NCI-H82 treated with DMSO at 0.1 percent for 48 hours (cell line): ENCODE results near the gene TMEM175.
"Not testable (repeated sequence)": the region's sequence is repeated elsewhere in the genome, so short reads cannot be mapped to it uniquely, and the experiment has no call there.

Source experiments
- DNase-seq: peaks from one replicate; lab custom pipeline; 2025; ENCODE audit not compliant: unreplicated experiment; lab: John Stamatoyannopoulos, UW

The TMEM175 gene

DNA sequence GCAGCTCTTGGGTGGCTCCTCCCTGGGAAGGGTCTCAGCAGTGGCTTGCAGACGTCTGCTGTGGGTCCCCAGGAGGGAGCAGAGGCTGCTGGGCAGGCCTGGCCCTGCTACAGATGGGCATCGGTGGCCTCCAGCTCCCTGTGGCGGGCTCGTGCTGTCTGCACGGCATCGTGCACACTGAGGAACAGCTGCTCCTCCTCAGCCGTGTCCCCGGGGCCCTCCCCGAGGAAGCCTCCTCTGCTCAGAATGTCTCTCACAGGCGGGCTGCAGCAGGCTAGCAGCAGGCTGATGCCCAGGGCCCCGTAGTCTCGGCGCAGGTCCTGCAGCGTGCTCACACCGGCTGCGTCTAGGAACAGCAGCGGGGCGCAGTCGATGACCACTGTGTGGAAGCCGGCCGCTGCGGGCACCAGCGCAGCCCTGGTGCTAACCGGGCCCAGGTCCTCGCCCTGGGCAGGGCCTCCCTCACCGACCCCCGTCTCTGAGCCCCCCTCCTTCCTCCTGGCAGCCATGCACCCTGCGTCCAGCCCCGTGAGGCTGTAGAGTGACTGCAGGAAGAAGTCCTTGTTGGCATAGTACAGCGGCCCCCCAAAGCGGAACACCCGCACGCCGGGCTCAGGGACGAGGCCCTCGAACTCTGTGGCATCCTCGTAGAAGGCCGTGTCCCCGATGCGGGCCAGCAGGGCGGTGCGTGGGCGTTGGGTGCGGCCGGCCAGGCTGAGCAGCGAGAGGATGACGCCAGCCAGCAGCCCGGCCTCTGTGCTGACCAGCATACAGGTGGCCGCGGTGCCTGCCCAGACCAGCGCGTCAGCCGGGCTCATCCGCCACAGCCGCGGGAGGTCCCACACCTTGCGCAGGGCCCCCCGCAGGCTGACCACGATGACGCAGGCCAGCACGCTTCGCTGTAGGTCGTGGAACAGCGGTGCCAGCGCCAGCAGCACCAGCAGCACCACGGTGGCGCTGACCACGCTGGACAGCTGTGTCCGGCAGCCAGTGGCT is 56.8 kb downstream of the TMEM175 start:
- DNase-seq = no peak

DNA sequence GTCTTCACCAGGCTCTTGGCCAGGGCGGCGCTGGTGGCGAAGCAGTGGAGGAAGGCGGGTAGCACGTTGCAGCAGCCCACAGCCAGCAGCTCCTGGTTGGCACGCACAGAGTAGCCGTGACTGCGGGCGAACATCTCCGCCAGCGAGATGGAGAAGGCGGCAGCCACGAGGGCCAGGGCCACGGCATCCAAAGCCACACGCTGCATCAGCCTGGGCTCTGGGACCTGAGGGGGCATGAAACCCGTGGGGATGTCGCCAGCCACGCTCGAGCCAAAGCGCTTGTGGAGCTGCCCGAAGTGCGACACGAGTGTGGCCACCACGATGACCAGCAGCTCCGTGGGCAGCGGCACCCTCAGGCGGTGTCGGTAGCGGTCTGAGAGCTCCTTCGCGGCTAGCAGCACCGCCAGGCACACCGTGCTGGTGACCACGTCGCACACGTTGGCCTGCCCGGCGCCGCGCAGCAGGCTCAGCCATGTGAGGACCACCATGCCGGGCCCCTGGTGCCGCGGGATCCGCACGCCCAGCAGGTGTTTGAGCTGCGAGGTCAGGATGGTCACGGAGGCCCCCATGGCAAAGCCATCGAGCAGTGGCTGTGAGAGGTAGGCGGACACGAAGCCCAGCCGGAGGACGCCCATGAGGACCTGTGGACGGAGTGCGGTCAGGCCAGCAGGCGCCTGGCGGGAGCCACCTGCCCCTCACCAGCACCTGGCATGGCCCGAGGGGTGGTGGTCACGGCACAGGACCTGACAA is 57.6 kb downstream of the TMEM175 start:
- DNase-seq = no peak

DNA sequence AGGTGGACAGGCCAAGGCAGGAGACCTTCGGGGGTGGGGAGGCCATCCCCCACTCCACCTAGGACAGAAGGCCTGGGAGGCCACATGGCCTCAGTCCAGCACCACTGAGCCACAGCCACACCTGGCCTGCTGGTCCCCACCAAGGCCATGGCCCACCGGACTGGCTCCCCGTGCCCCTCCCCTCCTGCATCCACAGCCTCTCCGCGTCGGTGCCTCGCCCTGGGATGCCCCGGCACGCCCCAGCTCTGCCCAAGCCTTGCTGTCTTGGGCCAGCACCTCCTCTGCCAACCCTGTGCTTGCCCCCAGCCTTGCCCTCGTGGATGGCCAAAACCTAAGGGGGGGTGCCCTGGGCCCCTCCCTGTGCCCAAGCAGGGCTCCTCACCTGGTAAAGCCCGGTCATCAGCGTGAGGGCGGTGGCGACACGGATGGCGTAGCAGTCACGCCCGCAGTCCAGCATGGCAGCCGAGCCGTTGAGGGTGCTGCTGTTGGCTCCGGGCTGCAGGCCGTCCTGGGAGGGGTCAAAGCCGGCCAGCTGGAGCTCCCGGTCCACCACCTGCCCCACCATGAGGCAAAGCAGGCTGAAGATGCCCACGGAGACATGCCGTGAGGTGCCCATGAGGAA is 58.6 kb downstream of the TMEM175 start:
- DNase-seq = no peak

DNA sequence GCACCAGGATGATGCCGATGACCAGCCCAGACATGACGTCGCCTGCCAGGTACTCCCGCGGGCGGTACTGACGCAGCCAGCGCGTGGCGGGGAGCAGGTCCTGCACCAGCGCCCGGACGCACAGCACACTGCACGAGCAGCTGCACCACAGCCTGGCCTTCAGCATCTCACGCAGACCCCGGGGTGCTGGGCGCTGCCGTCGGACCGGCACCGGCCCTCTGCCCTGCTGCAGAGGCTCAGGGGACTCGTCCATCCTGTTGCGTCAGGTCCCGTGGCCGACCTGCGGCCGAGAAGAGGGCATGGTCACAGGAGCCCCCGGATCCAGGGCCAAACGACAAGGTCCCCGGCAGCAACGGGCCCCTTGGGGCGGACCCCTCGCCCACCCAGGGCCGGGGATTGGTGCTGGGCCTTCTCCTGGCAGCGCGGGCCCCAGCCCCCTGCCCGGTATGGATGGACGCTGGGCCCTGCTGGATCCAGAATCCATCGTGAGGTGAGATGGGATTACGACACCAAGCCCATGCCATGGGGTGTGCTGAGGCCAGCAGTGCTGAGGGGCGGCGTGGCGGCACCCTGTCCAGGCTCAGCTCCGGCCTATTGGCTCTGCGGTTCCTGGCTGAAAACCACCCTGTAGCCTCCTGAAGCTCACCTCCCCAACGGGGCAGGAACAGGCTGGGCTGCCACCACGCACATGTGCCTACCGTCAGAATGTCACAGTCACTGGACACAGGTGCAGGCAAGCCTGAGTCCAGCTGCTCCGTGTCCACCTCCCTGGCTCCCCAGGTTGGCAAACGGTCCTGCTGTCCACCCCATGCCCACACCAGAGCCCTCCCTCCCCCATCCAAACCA is 59.4 kb downstream of the TMEM175 start:
- DNase-seq = no peak

DNA sequence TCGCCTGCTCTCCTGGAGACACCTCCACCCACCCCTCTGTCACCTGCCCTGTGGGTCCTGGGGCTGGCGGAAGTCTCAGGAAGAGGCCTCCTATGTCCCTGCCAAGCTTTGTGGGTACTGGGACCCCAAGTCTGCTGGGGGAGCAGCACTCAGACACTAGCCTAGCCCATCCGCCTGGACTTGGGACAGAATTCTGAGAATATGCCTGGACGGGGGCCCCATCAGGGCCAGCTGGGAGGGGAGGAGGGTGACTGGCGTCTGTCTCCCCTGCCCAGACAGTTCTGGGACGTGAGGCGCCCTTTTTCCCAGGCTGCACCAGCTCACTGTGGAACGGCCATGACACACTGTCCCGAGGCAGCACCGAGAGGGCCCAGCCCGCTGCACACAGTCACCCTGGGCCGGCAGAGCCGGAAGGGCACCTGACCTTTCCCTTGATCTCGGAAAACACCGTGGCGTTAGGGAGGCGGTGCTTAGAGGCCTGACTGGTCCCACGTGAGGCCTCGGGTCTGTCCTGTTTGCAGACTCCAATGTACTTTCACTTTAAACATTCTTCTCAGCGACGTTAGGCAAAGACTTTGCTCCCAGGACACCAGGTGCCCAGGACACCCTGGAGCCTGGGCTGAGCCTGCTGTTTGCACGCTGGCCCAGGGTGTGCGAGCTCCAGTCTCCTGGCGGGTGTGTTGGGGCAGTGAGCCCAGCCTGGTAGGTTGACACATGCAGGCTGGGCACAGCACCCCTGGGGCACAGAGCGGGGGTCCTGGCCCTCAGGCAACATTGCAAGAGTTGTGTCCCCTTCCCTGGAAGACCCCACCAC is 60.2 kb downstream of the TMEM175 start:
- no peak for DNase-seq

DNA sequence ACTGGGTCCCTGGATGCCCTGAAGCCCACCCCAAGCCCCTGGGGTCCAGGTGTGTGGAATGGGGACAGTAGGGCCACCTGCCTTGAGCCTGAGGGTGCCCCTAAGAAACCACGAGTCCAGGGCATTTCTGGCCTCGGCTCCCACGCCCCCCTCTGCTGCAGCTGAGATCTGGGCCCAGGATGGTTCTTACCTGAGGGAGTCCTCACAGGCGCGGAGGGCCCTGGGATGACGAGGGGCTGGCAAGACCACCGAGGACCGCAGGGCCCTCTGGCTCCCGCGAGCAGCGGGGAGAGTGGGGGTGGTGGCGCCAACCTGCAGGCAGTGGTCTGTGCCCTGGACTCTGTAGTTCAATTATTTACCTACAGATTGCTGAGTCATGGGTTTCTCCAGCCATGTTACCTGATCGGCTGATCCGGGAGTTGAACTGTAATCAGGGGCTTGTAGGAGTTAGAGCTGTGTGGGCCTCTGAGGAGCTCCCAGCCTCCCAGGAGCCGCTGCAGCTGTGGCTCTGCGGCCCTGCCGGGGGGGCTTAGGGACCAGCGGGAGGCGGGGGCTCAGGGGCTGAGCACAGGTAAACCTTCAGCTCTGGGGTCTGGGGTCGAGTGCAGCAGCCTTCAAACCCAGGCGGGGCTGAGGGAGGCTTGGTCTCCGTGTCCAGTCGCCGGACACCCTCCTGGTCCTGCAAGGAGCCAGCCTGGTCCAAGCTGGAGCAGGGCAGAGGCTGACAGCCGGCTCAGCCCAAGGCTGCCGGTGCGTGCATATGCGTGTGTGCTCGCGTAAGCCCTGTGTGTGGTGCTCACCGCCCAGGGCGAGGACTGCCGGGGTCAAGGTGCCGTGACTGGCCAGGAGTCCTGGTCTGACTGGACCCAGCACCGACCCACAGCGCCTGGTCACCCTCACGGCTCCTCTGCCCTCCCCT is 61.1 kb downstream of the TMEM175 start, which contains the start of gene SLC26A1:
Gene SLC26A1 (minus strand): TSS at position 294 of the 919 bp plus-strand sequence. CDS start 1,701 bp downstream, outside the sequence.
- no peak for DNase-seq

DNA sequence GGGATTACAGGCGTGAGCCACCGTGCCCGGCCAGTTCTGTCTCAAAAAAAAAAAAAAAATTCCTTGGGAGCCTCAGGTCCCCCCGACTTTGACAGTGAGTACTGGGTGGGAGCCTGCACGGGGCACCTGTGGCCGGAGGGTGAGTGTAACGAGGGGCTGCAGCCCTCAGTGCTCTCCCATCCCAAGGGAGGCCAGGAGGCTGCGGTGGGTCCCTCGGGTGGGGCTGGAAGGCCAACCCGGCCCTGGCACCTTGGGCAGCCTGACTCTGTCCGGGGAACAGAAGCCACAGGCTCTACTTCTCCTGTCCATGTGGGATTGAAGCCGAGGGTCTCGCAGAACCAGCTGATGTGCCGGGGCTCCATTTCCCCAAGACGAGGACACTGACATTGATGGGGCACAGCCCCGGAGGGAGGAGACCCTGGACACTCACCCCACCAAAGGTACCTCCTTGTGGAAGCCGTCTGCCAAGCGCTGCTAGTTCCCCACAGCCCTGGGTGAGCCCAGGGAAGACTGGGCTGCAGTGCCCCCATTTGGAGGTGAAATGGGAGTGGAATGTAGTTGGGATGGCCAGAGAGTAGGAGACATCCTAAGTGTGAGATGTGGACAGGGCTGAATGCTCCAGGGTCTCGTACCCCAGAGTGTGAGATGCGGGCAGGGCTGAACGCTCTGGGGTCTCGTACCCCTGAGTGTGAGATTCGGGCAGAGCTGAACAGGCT is 63.2 kb downstream of the TMEM175 start:
- no peak for DNase-seq

DNA sequence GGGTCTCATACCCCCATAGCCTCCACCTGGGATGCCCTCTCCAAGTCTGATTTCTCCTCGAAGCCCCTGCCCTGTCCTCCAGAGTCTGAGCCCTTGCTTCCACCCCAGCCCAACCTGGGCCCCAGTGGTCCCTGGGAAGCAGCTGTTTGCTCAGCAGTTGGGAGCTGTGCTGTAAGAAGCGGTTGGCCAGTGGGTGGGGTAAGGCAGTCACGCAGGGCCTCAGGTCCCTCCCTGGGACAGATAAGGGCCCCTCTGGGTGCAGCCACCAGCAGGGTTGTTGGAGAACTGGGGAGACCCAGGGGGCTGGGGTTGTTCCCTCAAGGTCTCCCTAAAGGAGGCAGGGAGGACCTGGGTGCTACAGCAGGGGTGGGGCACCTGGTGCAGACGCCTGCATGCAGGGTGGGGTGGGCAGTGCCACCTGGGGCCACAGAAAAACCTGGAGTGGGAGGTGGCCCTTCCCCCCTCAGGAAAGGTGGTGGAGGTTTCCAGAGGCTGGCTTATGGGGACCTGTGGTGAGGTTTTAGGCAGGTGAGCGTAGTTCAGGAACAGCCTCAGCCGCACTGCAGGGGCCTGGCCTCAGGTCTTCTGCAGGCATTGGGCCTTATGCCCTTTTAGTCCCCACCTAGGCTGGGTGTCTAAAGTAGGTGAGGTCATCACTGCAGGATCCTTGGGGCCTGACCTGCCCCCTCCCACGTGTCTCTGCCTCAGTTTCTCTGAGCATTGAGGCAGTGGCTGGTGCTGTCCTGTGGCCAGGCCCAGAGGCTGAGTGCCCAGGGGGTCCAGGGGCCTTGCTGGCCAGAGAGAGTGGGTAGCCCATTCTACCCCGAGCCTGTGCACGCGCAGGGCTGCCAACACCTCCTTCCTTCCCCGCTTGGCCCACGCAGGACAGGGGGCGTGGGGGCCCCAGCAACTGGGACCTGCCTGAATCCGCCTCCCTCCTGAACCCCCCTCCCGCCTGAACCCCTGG is 64.1 kb downstream of the TMEM175 start:
- DNase-seq = no peak

DNA sequence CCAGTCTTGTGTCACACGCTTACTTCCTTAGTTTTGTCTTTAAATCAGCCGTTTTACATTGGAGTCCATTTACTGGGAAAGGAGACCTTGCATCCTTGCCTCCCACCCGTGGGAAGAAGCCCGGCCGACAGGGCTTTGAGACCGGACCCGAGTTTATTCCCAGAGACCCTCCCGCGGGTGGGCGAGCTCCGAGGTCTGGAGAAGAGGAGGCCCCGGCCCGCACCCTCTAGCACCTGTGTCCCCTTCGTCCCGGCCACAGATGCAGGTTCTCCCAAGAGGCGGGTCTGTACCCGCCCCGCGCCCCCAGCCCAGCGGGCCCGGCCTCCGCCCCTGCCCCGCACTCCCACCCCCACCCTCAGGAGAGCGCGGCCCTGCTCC is 64.7 kb downstream of the TMEM175 start:
- no peak for DNase-seq

DNA sequence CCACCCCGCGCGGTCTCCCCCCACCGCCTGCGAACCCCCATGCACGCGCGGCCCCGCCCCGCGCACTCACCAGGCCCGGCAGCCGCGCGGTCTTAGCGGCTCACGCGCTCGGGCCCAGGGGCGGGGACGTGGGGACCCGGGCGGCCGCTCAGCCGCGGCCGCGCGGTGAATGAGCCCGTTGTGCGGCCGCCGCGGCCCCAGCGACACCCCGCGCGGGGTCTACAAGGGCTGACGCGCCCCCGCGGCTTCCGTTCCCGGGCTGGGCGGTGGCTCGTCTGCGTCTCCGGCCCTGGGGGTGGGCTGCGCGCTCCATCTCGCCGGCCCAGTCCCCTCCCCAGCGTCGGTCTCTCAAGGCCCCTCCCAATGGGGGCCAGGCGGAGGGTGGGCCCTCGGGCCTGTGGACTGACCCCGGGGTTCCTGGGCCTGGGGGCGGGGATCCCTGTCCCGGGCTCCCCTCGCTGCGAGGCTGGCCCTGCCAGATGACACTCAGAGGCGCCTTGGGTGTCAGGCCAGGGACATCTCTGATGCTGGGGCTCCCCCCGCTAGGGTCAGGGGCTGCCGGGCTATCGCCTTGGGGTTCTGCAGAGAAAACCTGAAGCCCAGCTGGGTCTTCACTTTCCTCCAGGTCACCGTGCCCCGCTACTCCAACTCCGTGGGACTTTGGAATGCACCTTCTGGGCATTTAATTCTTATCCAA is 65.3 kb downstream of the TMEM175 start:
- DNase-seq = no peak

DNA sequence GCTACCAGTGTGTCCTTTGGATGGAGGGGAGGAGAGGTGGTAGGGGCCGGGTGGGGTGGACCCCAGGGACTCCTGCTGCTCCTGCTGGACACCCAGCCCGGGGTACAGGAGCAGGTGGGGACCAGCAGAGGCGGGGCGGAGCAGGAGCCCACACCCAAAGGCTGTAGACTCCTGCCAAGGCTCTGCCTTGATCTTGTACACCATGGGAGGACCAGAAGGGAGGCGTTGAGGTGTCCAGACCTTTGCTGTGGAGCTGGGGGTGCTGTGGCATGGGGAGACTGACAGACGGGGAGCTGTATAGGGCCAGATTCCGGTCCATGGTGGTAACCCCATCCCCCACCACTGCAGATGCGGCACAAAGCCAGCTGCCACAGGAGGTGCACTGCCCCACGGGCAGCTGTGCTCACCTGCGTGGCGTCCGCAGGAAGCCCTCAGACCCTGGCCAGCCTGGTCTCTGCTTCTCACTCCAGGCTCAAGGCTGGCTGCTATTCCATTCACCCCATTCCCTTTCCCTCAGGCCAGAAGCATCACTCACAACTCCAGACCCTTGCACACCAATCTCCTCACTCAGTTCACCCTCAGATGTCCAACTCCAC is 65.9 kb downstream of the TMEM175 start:
- DNase-seq = no peak

DNA sequence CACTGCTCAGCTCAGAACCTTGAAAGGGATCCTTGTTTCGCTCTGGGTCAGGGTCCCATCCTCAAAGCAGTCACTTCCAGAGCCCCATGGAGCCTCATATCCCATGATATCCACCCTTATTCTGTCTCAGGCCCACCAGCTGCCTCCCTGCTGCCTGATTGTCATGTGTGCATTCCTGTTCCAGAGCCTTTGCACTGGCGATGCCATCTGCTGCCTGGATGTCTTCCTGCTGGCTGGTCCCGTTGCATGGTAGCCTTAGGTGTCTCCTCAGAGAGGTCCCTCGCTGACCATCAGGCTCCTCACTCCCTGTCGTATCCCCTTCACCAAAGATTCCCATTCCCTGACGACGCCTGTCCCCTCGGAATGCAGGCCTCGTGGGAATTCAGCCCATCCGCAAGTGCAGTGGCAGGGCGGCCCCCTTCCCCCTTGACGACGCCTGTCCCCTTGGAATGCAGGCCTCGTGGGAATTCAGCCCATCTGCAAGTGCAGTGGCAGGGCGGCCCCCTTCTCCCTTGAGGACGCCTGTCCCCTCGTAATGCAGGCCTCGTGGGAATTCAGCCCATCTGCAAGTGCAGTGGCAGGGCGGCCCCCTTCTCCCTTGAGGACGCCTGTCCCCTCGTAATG is 67.1 kb downstream of the TMEM175 start:
- DNase-seq = not testable (repeated sequence)

DNA sequence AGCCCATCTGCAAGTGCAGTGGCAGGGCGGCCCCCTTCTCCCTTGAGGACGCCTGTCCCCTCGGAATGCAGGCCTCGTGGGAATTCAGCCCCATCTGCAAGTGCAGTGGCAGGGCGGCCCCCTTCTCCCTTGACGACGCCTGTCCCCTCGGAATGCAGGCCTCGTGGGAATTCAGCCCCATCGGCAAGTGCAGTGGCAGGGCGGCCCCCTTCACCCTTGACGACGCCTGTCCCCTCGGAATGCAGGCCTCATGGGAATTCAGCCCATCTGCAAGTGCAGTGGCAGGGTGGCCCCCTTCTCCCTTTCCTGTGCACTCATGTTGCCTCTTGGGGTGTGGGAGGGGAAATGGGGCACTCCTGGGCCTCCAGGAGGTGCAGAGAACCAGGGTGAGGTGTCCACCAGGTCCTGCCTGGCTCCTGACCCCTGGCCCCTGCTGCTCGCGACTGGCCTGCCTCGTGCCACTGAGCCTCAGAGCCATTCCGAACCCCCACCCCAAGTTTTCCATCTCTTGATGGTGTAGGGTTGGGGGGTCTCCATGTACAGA is 67.7 kb downstream of the TMEM175 start:
- no peak for DNase-seq

DNA sequence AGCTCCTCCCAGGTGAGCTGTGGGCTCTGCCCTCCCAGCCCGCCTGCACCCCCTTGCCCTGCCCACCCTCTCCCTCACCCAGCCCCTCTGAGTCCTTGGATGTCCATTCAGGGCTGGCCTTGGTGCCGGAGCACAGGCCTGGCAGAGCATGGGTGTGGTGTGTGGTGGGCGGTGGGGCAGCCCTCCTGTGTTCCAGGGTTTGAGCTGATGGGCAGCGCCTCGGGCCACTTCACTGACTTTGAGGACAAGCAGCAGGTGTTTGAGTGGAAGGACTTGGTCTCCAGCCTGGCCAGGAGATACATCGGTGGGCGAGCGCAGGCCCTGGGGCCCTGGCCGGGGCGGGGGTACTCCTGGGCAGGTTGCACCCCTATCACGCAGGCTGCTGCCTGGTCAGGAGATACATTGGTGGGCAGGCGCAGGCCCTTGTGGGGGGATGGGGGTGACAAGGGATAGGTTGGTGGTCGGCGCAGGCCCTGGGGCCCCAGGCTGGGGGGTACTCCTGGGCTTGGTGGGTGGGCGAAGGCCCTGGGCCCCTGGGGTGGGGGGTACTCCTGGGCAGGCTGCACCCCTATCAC is 68.5 kb downstream of the TMEM175 start:
- DNase-seq = no peak
